GM18499 (cell line): ENCODE measurements around the gene CCDC174.

Experiments used
- ATAC-seq: cut with Tn5 transposase; IDR thresholded peaks from one replicate; pipeline ENCODE4 v1.9.1; 2021; ENCODE audit warnings: moderate number of reproducible peaks; ENCODE audit not compliant: insufficient read depth, unreplicated experiment

The CCDC174 gene

GRCh38 chr3:14691239-14691638 is 39.7 kb downstream of the CCDC174 start:
- peak; percentile 44 for ATAC-seq

DNA sequence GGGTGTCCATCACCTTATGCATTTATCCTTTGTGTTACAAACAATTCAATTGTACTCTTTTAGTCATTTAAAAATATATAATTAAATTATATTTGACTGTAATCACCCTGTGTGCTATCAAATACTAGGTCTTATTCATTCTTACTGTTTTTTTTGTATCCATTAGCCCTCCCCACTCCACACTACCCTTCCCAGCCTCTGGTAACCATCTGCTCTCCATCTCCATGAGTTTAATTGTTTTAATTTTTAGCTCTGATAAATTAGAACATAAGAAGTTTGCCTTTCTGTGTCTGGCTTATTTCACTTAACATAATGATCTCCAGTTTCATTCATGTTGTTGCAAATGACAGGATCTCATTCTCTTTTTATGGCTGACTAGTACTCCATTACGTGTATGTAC is 40.2 kb downstream of the CCDC174 start:
- ATAC-seq = no peak

DNA sequence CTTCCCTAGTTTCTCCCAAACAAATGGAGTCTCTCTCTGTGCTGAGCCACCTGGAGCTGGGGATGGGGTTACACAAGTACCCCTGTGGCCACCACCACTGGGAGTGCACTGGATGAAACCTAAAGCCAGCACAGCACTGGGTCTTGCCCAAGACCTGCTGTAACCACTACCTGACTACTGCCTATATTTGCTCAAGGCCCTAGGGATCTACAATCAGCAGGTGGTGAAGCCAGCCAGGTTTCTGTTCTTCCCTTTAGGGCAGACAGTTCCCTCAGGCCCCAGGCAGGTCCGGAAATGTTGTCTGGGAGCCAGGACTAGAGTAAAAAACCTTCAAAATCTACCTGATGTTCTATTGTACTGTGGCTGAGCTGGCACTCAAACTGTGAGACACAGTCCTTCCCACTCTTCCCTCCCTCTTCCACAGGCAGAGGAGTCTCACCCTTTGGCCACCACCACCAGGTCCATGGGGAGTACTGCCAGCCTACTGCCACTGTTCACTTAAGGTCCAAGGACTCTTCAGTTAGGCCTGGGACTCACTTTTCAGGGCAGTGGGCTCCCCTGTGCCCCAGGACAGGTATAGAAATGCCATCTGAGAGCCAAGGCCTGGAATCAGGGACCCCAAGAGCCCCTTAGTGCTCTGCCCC is 47.2 kb downstream of the CCDC174 start:
- ATAC-seq = no peak

DNA sequence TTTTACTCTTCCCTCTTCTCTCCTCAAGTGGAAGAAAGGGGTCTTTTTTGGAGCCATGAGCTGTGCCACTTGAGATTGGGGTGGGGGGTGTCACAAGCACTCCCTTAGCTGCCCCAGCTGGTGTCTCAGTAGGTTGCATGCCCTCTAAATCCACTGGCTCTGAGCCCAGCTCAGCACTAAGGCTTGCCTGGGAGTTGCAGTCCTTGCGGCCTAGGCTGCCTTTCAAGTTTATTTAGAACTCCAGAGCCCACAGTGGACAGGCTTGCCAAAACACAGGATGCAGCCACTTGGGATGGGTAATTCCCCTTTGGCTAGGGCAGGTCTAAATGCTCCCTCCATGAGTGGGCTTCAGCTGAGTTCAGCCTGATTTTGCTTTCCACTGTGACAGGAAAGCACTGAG is 48.1 kb downstream of the CCDC174 start:
- no peak for ATAC-seq

GRCh38 chr3:14700891-14701290 is 49.3 kb downstream of the CCDC174 start:
- no peak for ATAC-seq

GRCh38 chr3:14701676-14702075 is 50.1 kb downstream of the CCDC174 start:
- ATAC-seq = no peak

DNA sequence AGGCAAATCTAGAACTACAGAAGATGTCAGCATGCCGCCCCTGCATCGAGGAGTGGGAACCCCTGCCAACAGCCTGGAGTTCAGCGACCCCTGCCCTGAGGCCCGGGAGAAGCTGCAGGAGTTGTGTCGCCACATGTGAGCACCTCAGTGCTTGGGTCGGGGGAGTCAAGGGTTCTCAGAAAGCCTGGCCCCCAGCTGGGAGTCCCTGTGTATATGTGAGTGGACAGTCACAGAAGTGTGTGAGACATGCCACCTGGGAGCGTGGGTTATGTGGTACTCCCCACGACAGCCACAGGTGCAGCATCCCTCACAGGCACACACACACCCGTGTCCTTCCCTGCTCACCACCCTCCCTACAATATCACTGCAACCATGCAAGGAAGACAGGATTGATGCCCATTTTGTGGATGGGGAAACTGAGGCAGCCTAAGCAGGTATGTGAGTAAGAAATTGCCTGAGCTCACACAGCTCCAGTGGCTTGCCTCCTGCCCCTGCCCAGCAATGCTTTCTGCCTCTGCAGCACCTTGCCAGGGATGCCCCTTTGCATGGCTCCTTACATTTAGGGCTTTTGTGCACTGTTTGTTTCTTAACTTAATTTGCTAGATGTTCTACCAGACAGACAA is 51.7 kb downstream of the CCDC174 start:
- ATAC-seq = no peak

- ATAC-seq = no peak
These were observed 52.2 kb downstream of the CCDC174 start for GRCh38 chr3:14703791-14704190.

GRCh38 chr3:14706096-14706495 is 54.5 kb downstream of the CCDC174 start:
- ATAC-seq = no peak

DNA sequence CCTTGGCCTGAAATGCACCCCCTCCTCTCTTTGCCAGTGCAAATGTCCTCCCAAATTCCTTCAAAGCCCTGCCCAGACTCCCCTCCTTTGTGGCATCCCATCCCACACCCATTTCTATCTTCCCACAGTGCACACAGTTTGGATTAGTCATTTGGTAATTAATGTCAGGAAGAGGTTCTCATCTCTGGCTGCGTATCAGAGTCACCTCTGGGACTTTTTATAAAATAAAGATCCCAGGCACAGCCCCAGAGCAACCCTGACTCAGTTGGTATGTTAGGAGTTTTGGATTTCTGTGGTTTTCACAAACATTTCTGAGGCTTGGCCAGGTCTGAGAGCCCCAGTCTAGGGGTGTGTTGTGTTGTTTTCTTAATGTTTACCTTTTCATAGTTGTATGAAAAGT is 65.0 kb downstream of the CCDC174 start:
- no peak for ATAC-seq

DNA sequence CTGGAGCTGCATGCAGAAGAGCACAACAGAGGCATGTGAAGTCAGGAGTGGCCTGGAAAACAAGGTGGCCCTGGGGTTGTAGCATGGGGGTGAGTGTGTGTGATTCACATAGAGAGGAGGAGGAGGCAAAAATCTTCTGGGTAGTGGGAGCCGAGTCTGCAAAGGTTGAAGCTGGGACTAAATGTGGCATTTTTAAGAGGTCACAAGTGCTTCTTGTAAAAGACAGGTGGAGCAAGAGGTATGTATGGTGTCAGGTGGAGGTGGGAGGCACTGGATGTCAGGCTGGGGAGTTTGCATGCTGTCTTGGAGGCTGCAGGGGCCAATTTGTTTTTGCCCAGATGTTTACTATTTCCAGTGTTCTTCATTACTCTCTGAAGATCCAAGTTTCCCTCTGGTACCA is 65.7 kb downstream of the CCDC174 start:
- ATAC-seq = no peak

DNA sequence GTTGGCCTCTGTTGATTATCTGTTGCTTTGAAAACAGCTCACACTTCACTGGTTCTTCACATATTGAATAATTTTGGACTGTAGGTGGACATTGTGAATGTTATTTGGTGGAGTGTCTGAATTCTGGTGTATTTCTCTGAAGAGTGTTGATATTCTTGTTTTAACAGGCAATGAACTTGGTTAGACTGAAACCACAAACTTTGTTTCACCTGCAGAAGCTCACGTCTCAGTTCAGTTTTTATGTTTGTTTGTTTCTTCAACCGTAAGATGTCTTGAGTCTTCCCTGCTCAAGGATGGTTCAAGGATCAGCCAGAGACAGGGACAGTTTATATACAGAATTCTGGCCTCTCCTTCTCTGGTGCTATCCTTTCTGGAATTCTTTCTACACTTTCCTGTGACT is 67.0 kb downstream of the CCDC174 start:
- no peak for ATAC-seq

GRCh38 chr3:14719006-14719405 is 67.4 kb downstream of the CCDC174 start:
- ATAC-seq = no peak

GRCh38 chr3:14721126-14721864 is 69.7 kb downstream of the CCDC174 start:
- no peak for ATAC-seq
